Epithelial cell of proximal tubule (primary cell): ENCODE data around the gene TMIE. TPM values are rescaled to one million over a fixed set of nuclear protein-coding genes. Genes with fewer than 3 reads are reported as not detected.

Experiments
- DNase-seq: peaks from one replicate; pipeline ENCODE4 v3.0.0-alpha.2; 2011; ENCODE audit warnings: low read depth
- H3K4me3 ChIP-seq: 2 replicates; pipeline ENCODE4 v1.5.1; 2011; ENCODE audit warnings: low read depth, mild to moderate bottlenecking, low read length
- total RNA-seq: library from RNA; depleted of rRNA; stranded (reverse); fragments of >200 nt; gene quantifications from 2 replicates; pipeline ENCODE4 v1.2.3, GENCODE V29; 2015
- TF ChIP-seq, protein P1 (sequence below): conservative IDR thresholded peaks from 2 replicates; pipeline ENCODE4 v1.5.1; 2012; ENCODE audit warnings: low read depth, mild to moderate bottlenecking, low read length

The TMIE gene
- total RNA-seq, 1 donor from 2014 or later: not detected

DNA sequence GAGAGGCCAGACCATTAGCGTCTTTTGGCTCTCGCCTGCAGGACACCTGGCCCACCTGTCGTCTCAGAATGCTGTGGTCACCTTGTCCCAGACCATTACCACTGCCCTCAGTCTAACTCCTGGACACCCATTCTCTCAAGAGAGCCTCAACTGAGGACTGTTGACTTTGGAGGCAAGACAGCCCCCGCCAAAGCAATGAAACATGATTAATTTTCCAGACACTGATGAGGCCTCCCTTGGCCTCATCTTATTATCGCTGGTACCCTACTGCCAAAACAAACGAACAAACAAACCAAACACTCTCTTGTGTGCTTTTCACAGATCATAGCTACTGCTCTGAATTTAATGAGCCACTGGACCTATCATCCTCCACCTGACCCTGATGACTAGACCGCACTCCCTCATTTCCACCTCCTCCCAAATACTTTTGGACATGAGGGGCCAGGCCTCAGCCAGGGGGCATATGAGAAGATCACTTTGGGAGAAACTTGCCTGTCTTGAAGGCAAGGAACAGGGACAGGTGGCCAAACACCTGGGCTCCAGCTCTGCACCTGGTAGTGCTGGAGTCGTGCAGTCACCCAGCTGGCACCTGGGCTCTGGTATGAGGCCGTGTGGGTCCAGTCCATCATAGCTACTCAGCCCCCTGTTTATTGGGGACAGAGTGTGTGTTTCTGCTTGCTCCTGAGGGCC, 35.3 kb upstream of the TMIE start:
- no peak for DNase-seq
- TF ChIP-seq, protein P1, sequence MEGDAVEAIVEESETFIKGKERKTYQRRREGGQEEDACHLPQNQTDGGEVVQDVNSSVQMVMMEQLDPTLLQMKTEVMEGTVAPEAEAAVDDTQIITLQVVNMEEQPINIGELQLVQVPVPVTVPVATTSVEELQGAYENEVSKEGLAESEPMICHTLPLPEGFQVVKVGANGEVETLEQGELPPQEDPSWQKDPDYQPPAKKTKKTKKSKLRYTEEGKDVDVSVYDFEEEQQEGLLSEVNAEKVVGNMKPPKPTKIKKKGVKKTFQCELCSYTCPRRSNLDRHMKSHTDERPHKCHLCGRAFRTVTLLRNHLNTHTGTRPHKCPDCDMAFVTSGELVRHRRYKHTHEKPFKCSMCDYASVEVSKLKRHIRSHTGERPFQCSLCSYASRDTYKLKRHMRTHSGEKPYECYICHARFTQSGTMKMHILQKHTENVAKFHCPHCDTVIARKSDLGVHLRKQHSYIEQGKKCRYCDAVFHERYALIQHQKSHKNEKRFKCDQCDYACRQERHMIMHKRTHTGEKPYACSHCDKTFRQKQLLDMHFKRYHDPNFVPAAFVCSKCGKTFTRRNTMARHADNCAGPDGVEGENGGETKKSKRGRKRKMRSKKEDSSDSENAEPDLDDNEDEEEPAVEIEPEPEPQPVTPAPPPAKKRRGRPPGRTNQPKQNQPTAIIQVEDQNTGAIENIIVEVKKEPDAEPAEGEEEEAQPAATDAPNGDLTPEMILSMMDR: no peak

DNA sequence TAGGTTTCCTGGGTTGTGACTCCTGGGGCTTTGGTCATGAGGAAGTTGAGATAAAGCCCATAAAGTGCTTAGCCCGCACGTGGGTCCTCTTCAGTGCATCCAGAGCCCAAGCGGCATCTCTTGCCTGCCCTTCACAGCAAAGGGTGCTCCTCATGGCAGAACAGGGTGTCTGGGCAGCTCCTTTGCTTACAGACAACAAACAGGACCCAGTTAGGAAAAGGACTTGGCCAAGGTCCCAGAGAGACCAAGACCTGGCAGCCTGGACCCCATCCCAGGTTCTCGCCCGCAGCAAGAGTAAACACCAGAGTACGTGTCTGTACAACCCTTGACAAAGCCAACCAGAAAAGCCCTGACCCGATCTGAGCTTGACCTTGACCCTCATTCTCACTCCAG, 34.7 kb upstream of the TMIE start:
- DNase-seq: no peak
- TF ChIP-seq, protein P1: no peak
- H3K4me3 ChIP-seq: no peak overlapping the region

More for the DNA sequence above, 35.3 kb upstream of the TMIE start:
- no peak overlapping the region for H3K4me3 ChIP-seq

DNA sequence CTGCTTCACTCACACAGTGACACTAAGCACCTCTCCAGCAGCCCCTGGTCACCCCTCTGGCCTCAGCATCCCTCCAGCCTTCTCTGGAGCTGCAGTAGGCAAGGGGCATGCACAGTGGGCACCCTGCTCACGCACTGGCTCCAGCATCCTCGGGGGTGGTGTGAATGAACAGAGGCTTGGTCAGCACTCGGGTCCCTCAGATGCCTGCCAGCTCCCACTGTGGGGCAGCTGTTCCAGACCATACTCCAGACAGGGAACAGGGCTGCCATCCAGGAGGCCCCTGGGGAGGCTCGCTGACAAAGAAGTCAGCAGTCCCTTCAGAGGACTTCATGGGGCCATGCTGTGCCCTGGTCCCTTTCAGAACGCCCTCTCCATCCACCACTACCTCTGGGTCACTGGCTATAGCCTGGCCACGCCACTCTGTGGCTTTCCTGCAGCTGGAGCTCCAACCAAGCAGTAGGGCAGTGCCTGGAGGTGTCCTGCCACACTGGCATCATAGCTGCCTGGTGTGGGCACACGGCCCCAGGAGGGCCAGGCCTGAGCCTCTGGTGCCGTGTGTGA, 34.1 kb upstream of the TMIE start:
- H3K4me3 ChIP-seq: no peak overlapping the region
- TF ChIP-seq, protein P1: no peak
- no peak for DNase-seq

DNA sequence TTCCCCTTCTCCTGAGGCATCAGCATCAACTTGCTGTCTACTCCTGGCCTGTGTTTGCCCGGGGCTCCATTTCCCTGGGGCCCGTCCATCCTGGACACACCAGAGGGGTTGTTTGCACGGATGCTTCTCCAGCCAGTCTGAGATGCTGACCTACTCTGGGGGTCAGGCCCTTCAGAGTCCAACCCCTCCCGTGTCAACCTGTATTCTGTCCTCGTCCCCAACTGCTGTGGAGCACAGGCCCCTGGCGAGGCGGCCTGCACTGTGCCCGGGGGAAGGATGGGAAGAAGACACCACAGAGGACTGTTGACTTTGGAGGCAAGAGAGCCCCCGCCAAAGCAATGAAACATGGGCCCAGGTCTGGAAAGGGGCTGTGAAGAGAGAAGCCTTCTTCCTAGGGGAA, 33.5 kb upstream of the TMIE start:
- TF ChIP-seq, protein P1: no peak
- H3K4me3 ChIP-seq: no peak overlapping the region
- no peak for DNase-seq

DNA sequence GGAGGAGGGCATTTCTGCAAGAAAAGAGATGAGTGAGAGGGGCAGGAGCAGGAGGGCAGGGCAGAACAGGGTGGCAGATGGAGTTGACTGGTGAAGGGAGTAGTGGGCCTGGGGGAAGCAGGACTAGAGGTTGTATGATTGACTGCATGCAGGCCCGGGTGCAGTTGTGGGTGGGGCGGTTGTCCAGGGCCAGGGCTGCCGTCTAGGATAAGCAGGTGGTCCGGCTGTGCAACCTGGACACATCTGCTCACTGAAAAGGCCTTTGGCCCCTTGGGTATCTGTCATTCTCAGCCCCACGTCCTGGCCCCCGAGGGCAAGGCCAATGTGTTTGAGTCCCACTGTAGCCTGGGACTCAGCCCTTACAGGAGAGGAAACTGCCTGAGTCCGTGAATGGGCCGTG, 33.1 kb upstream of the TMIE start:
- TF ChIP-seq, protein P1: no peak
- DNase-seq: no peak
- no peak overlapping the region for H3K4me3 ChIP-seq

DNA sequence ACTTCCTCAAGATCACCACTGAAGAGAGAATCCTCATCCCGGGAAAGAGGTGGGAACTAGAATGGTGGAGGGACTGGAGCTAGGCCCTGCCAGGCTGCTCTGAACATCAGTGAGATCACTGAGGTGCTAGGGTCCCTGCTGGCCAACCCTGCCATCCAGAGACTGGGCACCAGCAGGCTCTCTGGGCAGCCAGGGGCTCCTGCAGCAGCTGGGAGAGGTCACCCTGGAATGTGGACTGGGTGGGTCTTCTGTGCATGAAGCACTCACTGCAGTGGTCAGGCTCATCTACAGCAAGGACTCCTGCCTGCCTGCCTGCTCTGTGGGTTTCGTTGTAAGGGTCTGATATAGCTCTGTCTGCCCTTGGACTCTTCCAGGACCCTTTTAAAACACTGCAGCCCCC, 32.6 kb upstream of the TMIE start:
- TF ChIP-seq, protein P1: no peak
- no peak overlapping the region for H3K4me3 ChIP-seq
- no peak for DNase-seq
